Fibroblast of the aortic adventitia (primary cell): Measurements from ENCODE around the gene SCYGR4. TPM values are rescaled to one million over a fixed set of nuclear protein-coding genes. Genes with fewer than 3 reads are reported as not detected.

Experiments used
- DNase-seq: peaks from one replicate; pipeline ENCODE4 v3.0.0-alpha.2; 2010; ENCODE audit warnings: low read depth
- H3K4me3 ChIP-seq: 2 replicates; pipeline ENCODE4 v1.5.1; 2011; ENCODE audit warnings: low read depth, mild to moderate bottlenecking, control low read depth, low read length, moderate library complexity
- CTCF ChIP-seq: IDR thresholded peaks from 2 replicates; pipeline ENCODE4 v1.5.1; 2011; ENCODE audit warnings: mild to moderate bottlenecking, low read length, control low read depth, inconsistent platforms; ENCODE audit not compliant: insufficient read depth
- total RNA-seq: library from RNA; depleted of rRNA; stranded (reverse); fragments of >200 nt; gene quantifications from 2 replicates; pipeline ENCODE4 v1.2.3, GENCODE V29; 2012; ENCODE audit warnings: low replicate concordance

SCYGR4 gene
- not detected in 2 replicates for total RNA-seq

- TF ChIP-seq CTCF = no peak
- DNase-seq = peak; percentile 62
- no peak within 1 kb of the TSS for H3K4me3 ChIP-seq
Observed at GRCh38 chr2:227617316-227618230, at the start of gene SCYGR4. Gene SCYGR4 (plus strand): TSS chr2:227617498. CDS start chr2:227617498, 0 bp downstream.

- no peak for DNase-seq
- H3K4me3 ChIP-seq = no peak overlapping the region
Observed at GRCh38 chr2:227568852-227569169, 48.5 kb upstream of the SCYGR4 start.

GRCh38 chr2:227570615-227571014 lies 46.7 kb upstream of the SCYGR4 start:
- no peak overlapping the region for H3K4me3 ChIP-seq
- no peak for TF ChIP-seq CTCF
- DNase-seq = no peak

More at GRCh38 chr2:227568852-227569169, 48.5 kb upstream of the SCYGR4 start:
- TF ChIP-seq CTCF = no peak

GRCh38 chr2:227576110-227576509 lies 41.2 kb upstream of the SCYGR4 start:
- no peak for TF ChIP-seq CTCF
- no peak overlapping the region for H3K4me3 ChIP-seq
- DNase-seq = no peak

- H3K4me3 ChIP-seq = no peak overlapping the region
- no peak for TF ChIP-seq CTCF
- no peak for DNase-seq
Observed at GRCh38 chr2:227576812-227577211, 40.5 kb upstream of the SCYGR4 start.

- DNase-seq = no peak
- no peak overlapping the region for H3K4me3 ChIP-seq
- TF ChIP-seq CTCF = no peak
Observed at GRCh38 chr2:227577555-227577954, 39.7 kb upstream of the SCYGR4 start.
